Immature natural killer cell (primary cell): Measurements from ENCODE around the gene SPTBN2. TPM values are rescaled to one million over a fixed set of nuclear protein-coding genes. Genes with fewer than 3 reads are reported as not detected.

ENCODE experiments used
- DNase-seq, 3 donors: peaks; one replicate each; pipeline ENCODE4 v3.0.0; 2022; ENCODE audit warnings: mixed read lengths in 1 of 3
- H3K27ac Mint-ChIP-seq, 6 donors: one replicate each; pipeline ENCODE4 v1.8.0; 2020; ENCODE audit warnings: mixed read lengths in 6 of 6, mild to moderate bottlenecking in 5 of 6, inconsistent platforms in 4 of 6, moderate library complexity in 3 of 6
- H3K27me3 Mint-ChIP-seq, 3 donors: one replicate each; pipeline ENCODE4 v1.8.0; 2020 to 2021; ENCODE audit warnings: low read depth in 3 of 3, mild to moderate bottlenecking in 3 of 3, mixed read lengths in 3 of 3, moderate library complexity in 3 of 3, inconsistent platforms in 1 of 3
- H3K36me3 Mint-ChIP-seq, 3 donors: one replicate each; pipeline ENCODE4 v1.8.0; 2020; ENCODE audit warnings: mixed read lengths in 3 of 3, inconsistent platforms in 2 of 3, mild to moderate bottlenecking in 2 of 3
- H3K4me1 Mint-ChIP-seq, 2 donors: one replicate each; pipeline ENCODE4 v1.8.0; 2020; ENCODE audit warnings: inconsistent platforms in 2 of 2, mild to moderate bottlenecking in 2 of 2, mixed read lengths in 2 of 2, moderate library complexity in 1 of 2
- H3K4me3 Mint-ChIP-seq, 5 donors: one replicate each; pipeline ENCODE4 v1.8.0; 2020; ENCODE audit warnings: mild to moderate bottlenecking in 5 of 5, mixed read lengths in 5 of 5, inconsistent platforms in 3 of 5, moderate library complexity in 3 of 5
- H3K9me3 Mint-ChIP-seq, 6 donors: one replicate each; pipeline ENCODE4 v1.8.0; 2020; ENCODE audit warnings: mild to moderate bottlenecking in 6 of 6, mixed read lengths in 6 of 6, inconsistent platforms in 4 of 6, moderate library complexity in 3 of 6
- polyA plus RNA-seq, 3 donors: library from polyadenylated mRNA; unstranded; fragments of 300-500 nt; fragmentation: Illumina TruSeq; gene quantifications; one replicate each; pipeline ENCODE4 v1.2.3, GENCODE V29; 2021

Gene SPTBN2
- not detected for polyA plus RNA-seq

- peak within 1 kb of the TSS; percentile 80 to 94 (median 85) for H3K4me3 Mint-ChIP-seq
- peaks cover 17 to 19% of the 10 kb centered on the region in 2 donors for H3K4me1 Mint-ChIP-seq
- H3K27me3 Mint-ChIP-seq = peaks cover 23 to 42% (median 28%) of the 10 kb centered on the region in 3 donors
- no peak for DNase-seq
- H3K9me3 Mint-ChIP-seq = peaks cover 0 to 6% (median 0%) of the 10 kb centered on the region in 6 donors
- peaks cover 0 to 3% (median 0%) of the 10 kb centered on the region in 3 donors for H3K36me3 Mint-ChIP-seq
- peak within 1 kb of the TSS in 1 of 6 donors; percentile 14 for H3K27ac Mint-ChIP-seq
Measured at GRCh38 chr11:66728693-66729385, at the start of gene SPTBN2. TSS of gene SPTBN2 (minus strand) at chr11:66729216. CDS start at chr11:66721240, 7,976 bp downstream.

GRCh38 chr11:66768818-66769217 lies 39.8 kb upstream of the SPTBN2 start:
- Mint-ChIP-seq H3K27ac (no peak overlapping the region), H3K27me3 (peaks cover 0 to 1% (median 1%) of the 10 kb centered on the region in 3 donors), H3K9me3 (no peaks in the 10 kb centered on the region), H3K36me3 (peaks cover 0 to 7% (median 3%) of the 10 kb centered on the region in 3 donors), H3K4me3 (no peak overlapping the region), H3K4me1 (no peaks in the 10 kb centered on the region)
- no peak for DNase-seq

GRCh38 chr11:66768088-66768521 lies 39.1 kb upstream of the SPTBN2 start:
- Mint-ChIP-seq H3K27me3 (peaks cover 0 to 1% (median 1%) of the 10 kb centered on the region in 3 donors), H3K36me3 (peaks cover 0 to 7% (median 0%) of the 10 kb centered on the region in 3 donors), H3K4me3 (no peak overlapping the region), H3K4me1 (no peaks in the 10 kb centered on the region), H3K9me3 (no peaks in the 10 kb centered on the region), H3K27ac (no peak overlapping the region)
- no peak for DNase-seq

GRCh38 chr11:66767666-66768065 lies 38.6 kb upstream of the SPTBN2 start:
- Mint-ChIP-seq H3K4me1 (no peaks in the 10 kb centered on the region), H3K9me3 (no peaks in the 10 kb centered on the region), H3K27ac (no peak overlapping the region), H3K36me3 (peaks cover 0 to 7% (median 0%) of the 10 kb centered on the region in 3 donors), H3K27me3 (peaks cover 0 to 1% (median 1%) of the 10 kb centered on the region in 3 donors), H3K4me3 (no peak overlapping the region)
- no peak for DNase-seq

GRCh38 chr11:66766681-66767080 lies 37.7 kb upstream of the SPTBN2 start:
- Mint-ChIP-seq H3K9me3 (no peaks in the 10 kb centered on the region), H3K27ac (no peak overlapping the region), H3K36me3 (peaks cover 0 to 5% (median under 1%) of the 10 kb centered on the region in 3 donors), H3K4me3 (no peak overlapping the region), H3K27me3 (peaks cover 0 to 1% (median 1%) of the 10 kb centered on the region in 3 donors), H3K4me1 (no peaks in the 10 kb centered on the region)
- DNase-seq = no peak

- Mint-ChIP-seq H3K27me3 (peaks cover 0 to 1% (median 0%) of the 10 kb centered on the region in 3 donors), H3K27ac (no peak overlapping the region), H3K4me1 (no peaks in the 10 kb centered on the region), H3K36me3 (peaks cover 0 to 4% (median 3%) of the 10 kb centered on the region in 3 donors), H3K4me3 (no peak overlapping the region), H3K9me3 (no peaks in the 10 kb centered on the region)
- DNase-seq = no peak
Measured at GRCh38 chr11:66762088-66762487, 33.1 kb upstream of the SPTBN2 start.

GRCh38 chr11:66752148-66752547 lies 23.1 kb upstream of the SPTBN2 start:
- no peaks in the 10 kb centered on the region for H3K9me3 Mint-ChIP-seq
- H3K27me3 Mint-ChIP-seq = peaks cover 0 to 3% (median 0%) of the 10 kb centered on the region in 3 donors
- DNase-seq = no peak
- no peaks in the 10 kb centered on the region for H3K4me1 Mint-ChIP-seq
- no peak overlapping the region for H3K4me3 Mint-ChIP-seq
- no peak overlapping the region for H3K27ac Mint-ChIP-seq
- peaks cover 0 to 4% (median 0%) of the 10 kb centered on the region in 3 donors for H3K36me3 Mint-ChIP-seq

GRCh38 chr11:66749091-66749490 lies 20.1 kb upstream of the SPTBN2 start:
- no peak for DNase-seq
- Mint-ChIP-seq H3K4me1 (peaks cover 8 to 10% of the 10 kb centered on the region in 2 donors), H3K36me3 (peaks cover 0 to under 1% (median 0%) of the 10 kb centered on the region in 3 donors), H3K9me3 (no peaks in the 10 kb centered on the region), H3K27me3 (peaks cover 3 to 7% (median 7%) of the 10 kb centered on the region in 3 donors), H3K27ac (no peak overlapping the region), H3K4me3 (no peak overlapping the region)

- H3K9me3 Mint-ChIP-seq = no peaks in the 10 kb centered on the region
- H3K27ac Mint-ChIP-seq = no peak overlapping the region
- no peaks in the 10 kb centered on the region for H3K36me3 Mint-ChIP-seq
- H3K4me1 Mint-ChIP-seq = peaks cover 8 to 10% of the 10 kb centered on the region in 2 donors
- peak overlapping the region in 1 of 5 donors; percentile 9 for H3K4me3 Mint-ChIP-seq
- DNase-seq = no peak
- peaks cover 3 to 10% (median 4%) of the 10 kb centered on the region in 3 donors for H3K27me3 Mint-ChIP-seq
Measured at GRCh38 chr11:66747480-66747879, 18.5 kb upstream of the SPTBN2 start.

GRCh38 chr11:66745356-66746235 lies 16.6 kb upstream of the SPTBN2 start:
- DNase-seq = peak in 1 of 3 donors; percentile 7
- Mint-ChIP-seq H3K27me3 (peaks cover 3 to 10% (median 4%) of the 10 kb centered on the region in 3 donors), H3K36me3 (no peaks in the 10 kb centered on the region), H3K4me3 (peak overlapping the region; percentile 84 to 95 (median 93)), H3K4me1 (peaks cover 8 to 10% of the 10 kb centered on the region in 2 donors), H3K27ac (peak overlapping the region in 2 of 6 donors; percentile 55 to 70), H3K9me3 (no peaks in the 10 kb centered on the region)

- Mint-ChIP-seq H3K27me3 (peaks cover 3 to 10% (median 4%) of the 10 kb centered on the region in 3 donors), H3K9me3 (peaks cover 0 to 1% (median 0%) of the 10 kb centered on the region in 6 donors), H3K4me3 (peak overlapping the region; percentile 84 to 95 (median 93)), H3K27ac (peak overlapping the region; percentile 70 to 89 (median 76)), H3K4me1 (peaks cover 8 to 10% of the 10 kb centered on the region in 2 donors), H3K36me3 (no peaks in the 10 kb centered on the region)
- peak; percentile 89 to 92 (median 91) for DNase-seq
Measured at GRCh38 chr11:66744485-66745355, 15.7 kb upstream of the SPTBN2 start.

GRCh38 chr11:66743271-66743968 lies 14.4 kb upstream of the SPTBN2 start:
- DNase-seq = no peak
- Mint-ChIP-seq H3K27ac (peak overlapping the region in 1 of 6 donors; percentile 16), H3K4me3 (peak overlapping the region; percentile 84 to 95 (median 93)), H3K9me3 (peaks cover 0 to 1% (median 0%) of the 10 kb centered on the region in 6 donors), H3K4me1 (peaks cover 8 to 10% of the 10 kb centered on the region in 2 donors), H3K27me3 (peaks cover 3 to 10% (median 4%) of the 10 kb centered on the region in 3 donors), H3K36me3 (no peaks in the 10 kb centered on the region)
